Adipose tissue (tissue), 3 donors: ENCODE measurements around the gene CEBPE. TPM values are rescaled to one million over a fixed set of nuclear protein-coding genes. Genes with fewer than 3 reads are reported as not detected.

Source experiments
- H3K27ac ChIP-seq: one replicate; pipeline ENCODE4 v1.5.1; 2013; ENCODE audit warnings: low read depth, low read length
- WGBS, 3 donors: extraction: QIAGEN DNeasy Blood & Tissue Kit; methylation state at CpG; one replicate each; pipeline ENCODE4 v1.1.7; 2013; 5-methylcytosine and 5-hydroxymethylcytosine counted together
- polyA plus RNA-seq, 3 donors: library from polyadenylated mRNA; stranded (reverse); fragments of 200-250 nt; gene quantifications; one replicate each; pipeline ENCODE4 v1.2.3, GENCODE V29; 2013
- donor health status: healthy with polysubstance abuse.
- donor health status: Bipolar disorder and iron deficiency.
- donor health status: healthy.

Gene CEBPE
- polyA plus RNA-seq, 3 donors = 0.15 to 2.8 TPM; not detected in 1

DNA sequence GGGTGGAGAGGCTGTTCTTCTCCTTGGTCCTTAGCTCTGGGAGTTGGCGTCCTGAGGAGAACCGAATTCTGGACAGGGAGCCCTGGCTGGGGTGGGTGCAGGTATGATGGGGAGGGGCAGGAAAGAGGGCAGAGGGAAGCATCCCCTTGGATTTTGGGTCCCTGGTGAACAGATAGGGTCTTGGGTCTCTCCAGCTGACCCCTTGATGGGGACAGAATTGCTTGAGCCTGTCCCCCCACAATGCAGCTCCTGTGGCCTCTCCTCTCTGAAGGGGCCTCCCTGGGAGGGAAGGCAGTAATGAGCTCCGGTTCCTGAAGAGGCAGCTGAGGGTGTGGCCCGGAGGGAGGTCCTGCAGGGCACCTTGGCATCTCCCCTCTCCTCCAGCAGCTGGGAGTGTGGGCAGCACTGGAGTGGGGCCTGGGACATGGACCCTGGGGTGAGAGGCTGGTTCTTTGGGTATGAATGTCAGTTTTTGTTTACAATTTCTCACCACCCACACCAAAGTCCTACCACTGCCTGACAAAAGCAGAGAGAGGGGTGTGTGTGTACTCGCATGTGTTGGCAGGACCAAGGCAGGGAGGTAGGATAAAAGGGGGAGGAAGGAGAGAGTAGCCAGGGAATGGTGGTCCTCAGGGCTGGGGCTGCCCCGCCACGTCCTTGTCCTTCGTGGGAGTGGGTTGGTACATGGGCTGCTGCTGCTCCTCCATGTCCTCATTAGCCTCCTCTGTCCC is 7.7 kb upstream of the CEBPE start:
- no peak overlapping the region for H3K27ac ChIP-seq
- 82 to 88% (median 86%) methylated on average over 8 of the region's 8 CpGs for WGBS, 3 donors

DNA sequence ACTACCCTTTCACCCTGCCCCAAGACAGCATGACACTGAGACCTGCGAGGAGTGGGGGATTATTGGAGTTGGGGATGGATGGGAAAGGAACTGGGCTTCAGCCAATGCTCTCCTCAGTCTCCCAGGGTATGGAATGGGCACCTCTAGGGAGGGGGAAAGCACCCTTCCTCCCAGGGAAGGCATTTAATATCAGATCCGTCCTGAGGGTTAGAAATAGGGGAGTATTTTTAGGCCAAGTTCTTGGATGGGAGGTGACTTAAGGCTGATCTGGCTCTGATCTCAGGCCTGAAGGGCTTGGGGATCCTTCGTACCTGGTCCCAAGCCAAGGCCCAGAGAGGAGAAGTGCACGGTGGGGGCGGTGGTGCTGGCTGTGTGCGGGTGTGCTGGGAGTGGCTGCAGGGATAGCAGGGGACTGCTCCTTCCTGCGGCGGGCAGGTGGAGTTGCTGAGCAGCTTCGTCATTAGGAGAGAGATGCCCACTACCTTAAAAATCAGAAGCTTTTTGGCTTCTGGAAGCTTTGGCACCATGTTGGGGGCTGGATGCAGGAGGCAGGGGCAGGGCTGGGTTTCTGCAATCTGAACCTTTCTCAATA is 7.0 kb upstream of the CEBPE start:
- H3K27ac ChIP-seq = no peak overlapping the region
- WGBS, 3 donors = 65 to 85% (median 72%) methylated on average over 9 of the region's 9 CpGs

- no peak overlapping the region for H3K27ac ChIP-seq
- 67 to 72% (median 68%) methylated on average over 3 of the region's 3 CpGs for WGBS, 3 donors
Observed at GRCh38 chr14:23125011-23125410, 6.0 kb upstream of the CEBPE start.

DNA sequence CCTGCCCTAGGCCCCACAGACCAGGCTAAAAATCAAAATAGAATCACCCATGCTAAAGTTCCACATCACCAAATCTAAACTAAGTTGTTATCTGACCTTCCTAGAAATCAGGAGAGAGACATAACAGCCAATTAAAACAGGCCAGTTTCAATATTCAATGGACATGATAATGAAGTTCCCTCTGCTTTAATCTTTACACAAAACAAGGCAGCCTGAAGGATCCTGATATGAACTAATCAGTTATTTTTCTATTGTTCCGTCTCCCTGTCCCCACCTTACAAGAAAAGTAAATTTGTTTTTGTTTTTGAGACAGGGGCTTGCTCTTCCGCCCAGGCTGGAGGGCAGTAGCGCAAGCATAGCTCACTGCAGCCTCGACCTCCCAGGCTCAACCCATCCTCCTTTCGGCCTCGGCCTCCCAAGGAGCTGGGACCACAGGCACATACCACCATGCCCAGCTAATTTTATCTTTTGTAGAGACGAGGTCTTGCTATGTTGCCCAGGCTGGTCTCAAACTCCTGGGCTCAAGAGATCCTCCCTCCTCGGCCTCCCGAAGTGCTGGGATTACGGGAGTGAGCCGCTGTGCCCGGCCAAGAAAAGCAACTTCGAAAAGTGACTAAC is 5.4 kb upstream of the CEBPE start:
- WGBS, 3 donors = 85 to 93% (median 93%) methylated on average over 13 of the region's 13 CpGs

DNA sequence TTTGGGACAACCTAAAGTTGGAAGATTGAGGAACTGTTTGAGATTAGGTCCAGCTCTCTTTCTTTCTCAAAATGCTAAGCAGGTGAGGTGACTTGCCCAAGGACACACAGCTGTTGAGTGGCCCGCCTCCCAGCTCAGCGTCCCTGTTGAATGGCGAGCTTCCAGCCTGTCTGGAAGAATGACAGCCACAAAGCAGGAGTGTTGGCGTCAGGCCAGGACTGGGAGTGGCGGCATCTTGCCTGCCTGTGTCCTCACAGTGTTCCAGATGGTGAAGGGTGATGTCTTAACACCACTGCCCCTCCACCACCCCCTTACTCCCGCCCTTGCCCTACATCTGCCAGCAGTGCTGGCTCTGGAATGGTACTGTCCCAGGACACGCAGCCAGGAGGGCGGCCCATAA is 4.4 kb upstream of the CEBPE start:
- 31 to 61% (median 52%) methylated on average over 8 of the region's 8 CpGs for WGBS, 3 donors
- no peak overlapping the region for H3K27ac ChIP-seq

More for the DNA sequence above, 5.4 kb upstream of the CEBPE start:
- no peak overlapping the region for H3K27ac ChIP-seq

GRCh38 chr14:23122086-23122485 is 3.0 kb upstream of the CEBPE start:
- 92 to 95% (median 94%) methylated on average over 6 of the region's 6 CpGs for WGBS, 3 donors

DNA sequence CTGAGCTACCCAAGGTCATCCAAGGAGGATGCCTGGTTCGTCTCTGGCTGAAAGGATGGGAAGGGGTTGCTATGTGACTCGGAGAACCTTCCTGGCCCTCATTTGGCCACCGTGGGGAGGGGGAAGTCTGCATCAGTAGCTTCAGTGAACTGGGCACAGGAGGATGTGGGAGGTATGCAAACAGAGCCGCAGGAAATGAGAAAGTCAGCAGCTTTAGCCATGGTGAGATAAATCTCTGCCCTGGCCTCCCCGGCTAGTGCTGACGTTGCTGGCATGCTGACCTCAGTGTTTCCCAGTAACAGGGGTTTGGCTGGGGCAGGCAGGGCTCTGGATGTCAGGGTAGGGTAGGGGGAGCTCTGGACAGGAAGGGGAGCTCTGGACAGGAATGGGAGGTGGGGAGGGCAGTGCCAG is 2.3 kb upstream of the CEBPE start:
- H3K27ac ChIP-seq = no peak overlapping the region
- WGBS, 3 donors = 31 to 34% (median 33%) methylated on average over 6 of the region's 6 CpGs

More at GRCh38 chr14:23122086-23122485, 3.0 kb upstream of the CEBPE start:
- no peak overlapping the region for H3K27ac ChIP-seq

GRCh38 chr14:23120541-23121251 is 1.6 kb upstream of the CEBPE start:
- WGBS, 3 donors = 14 to 19% (median 15%) methylated on average over 9 of the region's 9 CpGs

DNA sequence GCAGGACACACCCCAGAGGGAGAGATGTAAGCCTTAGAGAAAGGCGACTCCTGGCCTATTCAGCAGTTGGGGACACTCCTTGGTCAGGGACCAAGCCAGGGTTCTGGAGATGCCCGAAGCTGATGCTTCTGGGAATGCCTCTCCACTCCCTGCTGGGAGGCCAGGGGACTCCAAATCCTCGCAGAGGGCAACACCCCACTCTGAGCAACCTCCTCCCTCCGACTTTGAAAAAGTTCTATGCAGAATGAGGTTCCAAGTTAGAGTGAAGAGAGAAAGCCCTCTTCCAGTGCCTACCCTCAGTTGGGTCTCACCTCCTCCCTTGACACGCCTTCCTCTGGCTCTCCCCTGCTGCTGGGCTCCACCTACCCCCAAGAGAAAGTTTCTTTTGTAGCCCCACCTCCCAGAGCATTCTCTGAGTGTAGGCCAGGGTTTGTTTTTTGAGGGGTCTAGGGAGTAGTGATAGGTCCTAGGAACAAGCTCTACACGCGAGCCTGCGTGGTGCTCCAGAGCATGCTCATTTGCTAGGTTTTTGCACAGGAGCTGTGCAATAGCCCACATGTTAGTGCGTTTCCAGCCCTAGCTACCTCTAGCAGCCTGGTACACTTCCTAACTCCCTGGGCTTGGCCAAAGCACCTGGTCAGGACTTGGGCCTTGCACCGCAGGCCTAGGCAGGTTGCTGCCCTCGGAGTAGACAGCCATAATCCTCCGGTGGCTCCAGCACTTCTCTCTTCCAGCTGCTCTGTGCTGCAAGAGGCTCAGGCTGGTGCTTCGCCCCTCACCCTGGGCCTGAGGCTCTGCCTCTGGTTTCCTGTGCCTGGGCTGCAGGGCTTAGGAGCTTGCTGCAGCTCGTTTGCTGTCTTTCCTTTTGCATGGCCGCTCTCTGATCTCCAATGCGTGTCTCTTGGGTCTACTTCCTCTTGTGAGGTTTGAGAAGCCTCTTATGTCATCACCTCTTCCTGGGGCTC is 590 bp upstream of the CEBPE start:
- WGBS, 3 donors = 49 to 63% (median 56%) methylated on average over 16 of the region's 16 CpGs
- no peak overlapping the region for H3K27ac ChIP-seq

More at GRCh38 chr14:23120541-23121251, 1.6 kb upstream of the CEBPE start:
- H3K27ac ChIP-seq = no peak overlapping the region

- no peak overlapping the region for H3K27ac ChIP-seq
- 77 to 82% (median 81%) methylated on average over 32 of the region's 32 CpGs for WGBS, 3 donors
Observed at GRCh38 chr14:23117371-23118020, 1.6 kb downstream of the CEBPE start.

- 76 to 79% (median 77%) methylated on average over 5 of the region's 5 CpGs for WGBS, 3 donors
- no peak overlapping the region for H3K27ac ChIP-seq
Observed at GRCh38 chr14:23115918-23116317, 3.1 kb downstream of the CEBPE start.

- no peak overlapping the region for H3K27ac ChIP-seq
- 51 to 77% (median 57%) methylated on average over 10 of the region's 10 CpGs for WGBS, 3 donors
Observed at GRCh38 chr14:23115039-23115731, 3.9 kb downstream of the CEBPE start.

GRCh38 chr14:23114669-23115038 is 4.4 kb downstream of the CEBPE start:
- no peak overlapping the region for H3K27ac ChIP-seq
- WGBS, 3 donors = 49 to 72% (median 68%) methylated on average over 4 of the region's 4 CpGs

DNA sequence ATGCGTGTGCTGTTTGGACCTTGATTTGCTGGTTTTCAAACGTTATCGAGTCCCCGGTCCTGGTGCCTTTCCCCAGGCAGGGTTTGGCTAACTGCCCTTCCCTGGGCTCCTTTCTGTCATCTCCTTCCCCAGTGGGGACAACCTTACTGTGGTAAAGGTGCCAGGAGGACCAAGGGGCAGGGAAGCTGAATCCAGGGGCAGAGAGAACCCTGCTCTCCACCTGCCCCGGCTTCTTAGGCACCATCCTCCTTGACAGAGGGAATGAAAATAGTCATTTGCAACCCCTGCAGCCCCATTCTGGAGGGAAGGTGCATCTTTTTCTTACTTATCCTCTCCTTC is 5.0 kb downstream of the CEBPE start:
- 38 to 61% (median 46%) methylated on average over 5 of the region's 5 CpGs for WGBS, 3 donors
- H3K27ac ChIP-seq = no peak overlapping the region

DNA sequence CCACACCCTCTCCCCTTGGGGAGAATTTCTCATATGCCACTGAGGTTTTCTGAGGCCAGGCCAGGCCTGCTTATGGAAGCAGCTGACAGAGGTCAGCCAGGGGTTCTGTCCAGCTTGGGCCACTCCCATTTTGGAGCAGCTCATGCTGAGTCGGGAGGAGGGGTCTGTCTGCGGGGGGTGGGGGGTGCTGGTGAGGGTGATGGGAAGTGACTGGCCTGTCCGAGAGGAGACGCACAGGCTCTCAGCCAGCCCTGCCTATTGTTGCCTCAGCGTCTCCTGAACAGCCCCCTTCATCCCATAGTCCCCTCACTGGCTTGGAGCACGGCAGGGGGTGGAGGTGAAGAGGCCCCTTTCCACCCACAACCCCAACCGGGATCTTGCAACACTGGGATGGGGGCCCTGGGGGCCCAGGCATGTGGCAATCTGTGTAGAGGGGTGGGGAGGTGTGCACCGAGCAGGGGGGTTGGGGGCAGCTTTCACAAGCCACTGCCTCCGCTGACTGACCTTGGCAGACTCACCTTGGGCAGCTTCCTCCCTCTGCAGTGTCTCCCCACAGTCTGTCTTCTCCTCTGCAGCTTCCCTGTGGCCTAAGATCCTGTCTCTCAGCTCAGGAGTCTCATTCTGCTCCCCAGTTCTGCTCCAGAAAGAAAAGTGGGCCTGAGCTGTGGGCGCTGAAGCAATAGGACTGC is 5.5 kb downstream of the CEBPE start:
- WGBS, 3 donors = 32 to 43% (median 37%) methylated on average over 10 of the region's 10 CpGs
- H3K27ac ChIP-seq = no peak overlapping the region

GRCh38 chr14:23112359-23113178 is 6.5 kb downstream of the CEBPE start:
- no peak overlapping the region for H3K27ac ChIP-seq
- 36 to 52% (median 38%) methylated on average over 12 of the region's 12 CpGs for WGBS, 3 donors
